GM12878 (cell line): ENCODE results near the gene DDX51. TPM values are rescaled to one million over a fixed set of nuclear protein-coding genes. Genes with fewer than 3 reads are reported as not detected.
A peak's percentile ranks its signal among the peaks of the same experiment; 100 is the strongest.

Source experiments
- ATAC-seq: fragments of 200-7000 bp; cut with Tn5 transposase; 3 replicates; pipeline ENCODE4 v1.9.1; 2020; ENCODE audit warnings: mild to moderate bottlenecking, moderate library complexity
- BruUV-seq: library from RNA; stranded (reverse); fragments of 400-500 nt; replicated peaks from 2 replicates; lab custom pipeline; 2021; lab: Mats Ljungman, UMichigan
- CTCF ChIA-PET: fragments of 300-600 bp; sonication (Branson Sonifier 250); formaldehyde crosslinking; extraction: SDS; loops from one replicate; lab custom pipeline; 2021; ENCODE audit warnings: inconsistent platforms; lab: Yijun Ruan, JAX
- POLR2A ChIA-PET: fragments of 350-600 bp; formaldehyde crosslinking; extraction: SDS; loops from one replicate; lab custom pipeline; 2021; ENCODE audit warnings: inconsistent platforms; lab: Charles Lee
- RAD21 ChIA-PET: fragments of 300-600 bp; sonication (Branson Sonifier 250); formaldehyde crosslinking; loops from one replicate; lab custom pipeline; 2023; ENCODE audit warnings: antibody characterized with exemption; ENCODE audit not compliant: unreplicated experiment; lab: Charles Lee
- SMC1A ChIA-PET: fragments of 300-600 bp; sonication (Branson Sonifier 250); formaldehyde crosslinking; loops from one replicate; lab custom pipeline; 2023; ENCODE audit not compliant: unreplicated experiment, uncharacterized antibody; lab: Charles Lee
- DNase-seq: peaks from one replicate; pipeline ENCODE4 v3.0.0-alpha.2; 2011; ENCODE audit warnings: low read depth, low spot score
- FAIRE-seq: peaks from 3 replicates; lab custom pipeline; 2011; peaks lifted over from hg19 to GRCh38; lab: Jason Lieb, UNC
- H2AFZ ChIP-seq: 2 replicates; pipeline ENCODE4 v1.6.0; 2011; ENCODE audit warnings: low read depth, low read length, control low read depth; ENCODE audit not compliant: control insufficient read depth
- H3K27ac ChIP-seq: 2 replicates; pipeline ENCODE4 v1.5.1; 2011; ENCODE audit warnings: control low read depth; ENCODE audit not compliant: control insufficient read depth, insufficient read depth
- H3K27me3 ChIP-seq, 2 experiments: replicated peaks in 1 of 2; 2 replicates each; pipeline versions ENCODE4 v1.6.0 to v1.6.1; 2011; ENCODE audit warnings: low read length in 1 of 2; ENCODE audit not compliant: control insufficient read depth in 2 of 2, insufficient read depth in 2 of 2
- H3K36me3 ChIP-seq, 2 experiments: 2 replicates each; pipeline ENCODE4 v1.5.1; 2011; ENCODE audit warnings: low read length in 1 of 2; ENCODE audit not compliant: control insufficient read depth in 2 of 2, insufficient read depth in 2 of 2
- H3K4me1 ChIP-seq: 2 replicates; pipeline ENCODE4 v1.6.1; 2011; ENCODE audit warnings: mild to moderate bottlenecking, low read length, moderate library complexity, mixed read lengths; ENCODE audit not compliant: control insufficient read depth, insufficient read depth
- H3K4me2 ChIP-seq: 2 replicates; pipeline ENCODE4 v1.6.0; 2011; ENCODE audit warnings: control low read depth; ENCODE audit not compliant: control insufficient read depth, insufficient read depth
- H3K4me3 ChIP-seq: fragments of 200-600 bp; sonication (generic); 2 replicates; pipeline ENCODE4 v1.5.1; 2016
- H3K79me2 ChIP-seq: 2 replicates; pipeline ENCODE4 v1.6.0; 2011; ENCODE audit warnings: low read length; ENCODE audit not compliant: control insufficient read depth, insufficient read depth
- H3K9ac ChIP-seq: 2 replicates; pipeline ENCODE4 v1.8.0; 2011; ENCODE audit warnings: low read length, control low read depth, mixed read lengths; ENCODE audit not compliant: control insufficient read depth, insufficient read depth
- H3K9me3 ChIP-seq: replicated peaks from 3 replicates; pipeline ENCODE4 v1.5.1; 2011; ENCODE audit warnings: mild to moderate bottlenecking, low read length; ENCODE audit not compliant: control insufficient read depth, insufficient read depth
- H4K20me1 ChIP-seq: 2 replicates; pipeline ENCODE4 v1.6.0; 2011; ENCODE audit not compliant: control insufficient read depth, insufficient read depth
- CBFB ChIP-seq: IDR thresholded peaks from 2 replicates; pipeline ENCODE4 v1.6.1; 2016; ENCODE audit warnings: antibody characterized with exemption, low read depth
- CEBPB ChIP-seq, 2 experiments: fragments of 150-350 bp in 1 of 2; IDR thresholded peaks; 2 replicates each; pipeline ENCODE4 v1.6.1; 2012 to 2014; ENCODE audit warnings: low read depth in 2 of 2, low read length in 2 of 2, borderline replicate concordance in 1 of 2, inconsistent platforms in 1 of 2
- EP300 ChIP-seq, 2 experiments: fragments of 150-350 bp in 1 of 2; IDR thresholded peaks; 2 replicates each; pipeline ENCODE4 v1.6.1; 2011 to 2012; ENCODE audit warnings: low read depth in 2 of 2, low read length in 2 of 2, borderline replicate concordance in 1 of 2, improper control_type of control experiment in 1 of 2, inconsistent platforms in 1 of 2; ENCODE audit not compliant: control insufficient read depth in 1 of 2
- ETV6 ChIP-seq, 2 experiments: fragments of 450-650 bp in 1 of 2; IDR thresholded peaks in 1 of 2; conservative IDR thresholded peaks in 1 of 2; 2 replicates each; pipeline ENCODE4 v1.6.1; 2014; ENCODE audit warnings: antibody characterized with exemption in 1 of 2, borderline replicate concordance in 1 of 2, low read depth in 1 of 2, mild to moderate bottlenecking in 1 of 2, moderate library complexity in 1 of 2
- KDM1A ChIP-seq: fragments of 200-600 bp; sonication (generic); IDR thresholded peaks from 2 replicates; pipeline ENCODE4 v1.6.1; 2016; ENCODE audit warnings: borderline replicate concordance
- NRF1 ChIP-seq: conservative IDR thresholded peaks from 2 replicates; pipeline ENCODE4 v1.6.1; 2011; ENCODE audit warnings: mild to moderate bottlenecking, low read depth, low read length, improper control_type of control experiment
- PAX5 ChIP-seq: IDR thresholded peaks from 2 replicates; pipeline ENCODE4 v1.6.1; 2011; ENCODE audit warnings: low read depth, low read length, borderline replicate concordance
- TCF7 ChIP-seq: IDR thresholded peaks from 2 replicates; pipeline ENCODE4 v1.6.1; 2014; ENCODE audit warnings: antibody characterized with exemption, borderline replicate concordance
- WGBS: methylation state at CpG from one replicate; pipeline ENCODE4 v1.1.6; 2016; ENCODE audit warnings: low lambda C conversion rate; ENCODE audit not compliant: insufficient replicate concordance, insufficient coverage; ENCODE audit errors: missing lambda C conversion rate; 5-methylcytosine and 5-hydroxymethylcytosine counted together
- in situ Hi-C: fragments of 300-500 bp; cut with MboI; formaldehyde crosslinking; loops from 9 replicates; pipeline ENCODE4 v1.14.3; 2018; ENCODE audit warnings: mixed read lengths
- intact Hi-C: fragments of 100-400 bp; cut with micrococcal nuclease; formaldehyde crosslinking; loops from one replicate; pipeline ENCODE4 v1.14.2; 2022; ENCODE audit not compliant: unreplicated experiment
- polyA plus RNA-seq, 11 experiments: library from polyadenylated mRNA; depleted of rRNA in 4 of 11; unstranded in 6 of 11; stranded (reverse) in 5 of 11; fragments of >200 nt; fragmentation: Nextera tagmentation in 4 of 11; fragmentation: Illumina TruSeq in 1 of 11; extraction: Ambion mirVana in 4 of 11; extraction: Trizol in 1 of 11; gene quantifications; 1 replicate in 1 of 11; 2 replicates in 10 of 11; pipeline versions ENCODE4 v1.2.1 to v1.2.3, GENCODE V29; 2011 to 2016; ENCODE audit warnings: inconsistent platforms in 2 of 11, missing spikeins in 2 of 11, low read depth in 1 of 11
- total RNA-seq, 4 experiments: library from RNA; depleted of rRNA in 3 of 4; stranded (reverse); fragments of >200 nt in 3 of 4; fragmentation: Illumina TruSeq in 1 of 4; extraction: Trizol in 1 of 4; gene quantifications; 2 replicates each; pipeline versions ENCODE4 v1.2.1 to v1.2.3, GENCODE V29; 2013 to 2021

DDX51 gene
- total and polyA plus RNA-seq, 10 of the 15 experiments (the other 5 are each of a cell fraction or from before 2014, with no cell fraction given) = 0.97 to 29.1 (median 9.8) TPM

DNA sequence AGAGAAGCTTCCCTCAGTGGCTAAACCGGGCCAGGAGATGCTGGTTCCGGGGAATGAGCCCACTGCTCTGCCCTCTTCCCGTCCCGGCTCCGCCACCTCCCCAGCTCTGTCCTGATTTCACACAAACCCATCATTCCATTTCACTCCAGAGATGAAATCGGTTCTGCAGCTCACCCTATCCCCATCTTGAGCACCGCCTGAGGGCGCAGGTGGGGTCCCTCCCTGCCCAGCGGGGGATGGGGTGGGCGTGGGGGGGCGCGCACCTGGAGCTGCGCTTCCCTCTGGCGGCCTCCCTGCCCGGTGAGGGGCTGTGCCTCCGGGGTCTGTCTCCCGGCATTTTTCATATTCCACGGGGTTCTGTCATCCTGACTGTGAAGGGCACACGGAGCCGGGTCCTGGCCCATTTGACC is 44.8 kb upstream of the DDX51 start:
- POLR2A ChIA-PET = no interaction called here
- intact Hi-C loops = no loop called here
- H4K20me1 ChIP-seq = no peaks in the 10 kb centered on the region
- in situ Hi-C loops = no loop called here
- peaks cover 0 to 2% of the 10 kb centered on the region in 2 experiments; a peak in 2 of 4 replicates for H3K27me3 ChIP-seq
- H3K9ac ChIP-seq = no peak overlapping the region
- CTCF ChIA-PET = no interaction called here
- no TSS peak for BruUV-seq
- no peak overlapping the region for H3K27ac ChIP-seq
- peak overlapping the region; percentile 71; the same call in 1 of the 2 replicates for H3K4me3 ChIP-seq
- ATAC-seq = no peak
- H3K9me3 ChIP-seq = peaks cover 2% of the 10 kb centered on the region; the same call in 2 of the 3 replicates
- H2AFZ ChIP-seq = peak overlapping the region; percentile 79
- peak overlapping the region; percentile 94 for H3K4me2 ChIP-seq
- no peaks in the 10 kb centered on the region for H3K4me1 ChIP-seq
- no peak for FAIRE-seq
- 56% methylated on average over 16 of the region's 20 CpGs for WGBS
- H3K36me3 ChIP-seq = no peaks in the 10 kb centered on the region
- RAD21 ChIA-PET = no interaction called here
- SMC1A ChIA-PET = no interaction called here
- no peak for TF ChIP-seq PAX5
- TF ChIP-seq, all 136 proteins: peak for 0
- no peak for DNase-seq
- H3K79me2 ChIP-seq = no peaks in the 10 kb centered on the region

DNA sequence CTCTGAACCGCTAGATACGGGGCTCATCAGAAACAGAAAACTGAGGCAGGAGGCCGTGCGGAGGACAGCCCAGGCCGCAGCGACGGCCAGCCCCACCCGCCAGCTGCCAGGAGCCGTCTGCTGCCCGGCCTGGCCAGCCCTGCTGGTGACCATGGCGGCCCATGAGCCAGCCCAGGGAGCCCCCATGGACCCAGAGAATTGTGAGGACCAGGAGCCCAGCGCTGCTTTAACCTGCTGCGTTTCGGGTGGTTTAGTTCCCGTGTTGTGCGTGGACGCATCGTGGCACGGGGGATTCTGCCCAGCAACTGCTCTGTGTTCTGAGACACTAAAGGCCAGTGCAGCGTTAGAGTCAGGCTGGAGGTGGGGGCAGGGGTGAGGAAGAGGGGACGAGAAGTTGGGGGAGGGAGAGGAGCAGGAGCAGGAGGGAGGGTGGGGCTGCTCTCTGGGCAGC is 44.4 kb upstream of the DDX51 start:
- no peak for TF ChIP-seq KDM1A
- no peak for TF ChIP-seq ETV6 (conservative IDR thresholded peaks at IDR 0.05 in 1 of 2, IDR thresholded peaks at IDR 0.05 in 1 of 2; ENCODE audit: borderline replicate concordance in 1 of 2, low read depth in 1 of 2)
- no peak for TF ChIP-seq CBFB
- no peak for TF ChIP-seq EP300 (IDR thresholded peaks at IDR 0.05; ENCODE audit: borderline replicate concordance in 1 of 2, control insufficient read depth in 1 of 2, low read depth in 2 of 2, low read length in 2 of 2)
- TF ChIP-seq CEBPB (IDR thresholded peaks at IDR 0.05; ENCODE audit: borderline replicate concordance in 1 of 2, low read depth in 2 of 2, low read length in 2 of 2) = no peak
- TF ChIP-seq TCF7 = no peak
- no peak for TF ChIP-seq NRF1
- no peak for DNase-seq
- H4K20me1 ChIP-seq = no peaks in the 10 kb centered on the region
- no peaks in the 10 kb centered on the region for H3K79me2 ChIP-seq
- no peak overlapping the region for H3K4me3 ChIP-seq
- SMC1A ChIA-PET = no interaction called here
- WGBS = 66% methylated on average over 15 of the region's 21 CpGs
- no peak overlapping the region for H3K9ac ChIP-seq
- H3K27ac ChIP-seq = no peak overlapping the region
- in situ Hi-C loops (no loop called here), intact Hi-C loops (no loop called here)
- POLR2A ChIA-PET = no interaction called here
- H3K9me3 ChIP-seq = no peaks in the 10 kb centered on the region; the same call in 2 of the 3 replicates
- H3K4me1 ChIP-seq = no peaks in the 10 kb centered on the region
- H3K27me3 ChIP-seq = peaks cover 0 to 2% of the 10 kb centered on the region in 2 experiments; a peak in 2 of 4 replicates
- no TSS peak for BruUV-seq
- ATAC-seq = no peak
- RAD21 ChIA-PET = no interaction called here
- no peaks in the 10 kb centered on the region for H3K36me3 ChIP-seq
- no peak overlapping the region for H3K4me2 ChIP-seq
- CTCF ChIA-PET = no interaction called here
- FAIRE-seq = no peak
- H2AFZ ChIP-seq = no peak overlapping the region
